ENCODE measurements around the gene OR4D2. TPM values are rescaled to one million over a fixed set of nuclear protein-coding genes. Genes with fewer than 3 reads are reported as not detected.

OR4D2 gene
- total and polyA plus RNA-seq, 2 of the 8 experiments (the other 6 are each of a cell fraction or from before 2014, with no cell fraction given) = not detected

GRCh38 chr17:58172369-58173071, 5.7 kb downstream of the OR4D2 start (continued):
- TF ChIP-seq KDM1A (IDR thresholded peaks at IDR 0.05; ENCODE audit: borderline replicate concordance, low read length) (no peak), BRCA1 (IDR thresholded peaks at IDR 0.05; ENCODE audit: low read depth, low read length) (no peak)
